Measurements from ENCODE around the gene USP6NL. TPM values are rescaled to one million over a fixed set of nuclear protein-coding genes. Genes with fewer than 3 reads are reported as not detected.

USP6NL gene
- total RNA-seq, 1 experiment from 2014 or later, result 32.6 TPM

Other genes starting within 250 kb of the USP6NL start
- 4.4 and 8.5 TPM in 2 replicates for gene ECHDC3, start 130.7 kb upstream of the USP6NL start, total RNA-seq (2014; rRNA removed; shearing (Covaris generic))
- 4.4 and 5.9 TPM in 2 replicates for gene PROSER2, start 211.7 kb upstream of the USP6NL start, total RNA-seq (2014; rRNA removed; shearing (Covaris generic))